Skeletal muscle cell (primary cell): Measurements from ENCODE around the gene ACAA1.

Experiments
- DNase-seq: peaks from one replicate; pipeline ENCODE4 v3.0.0-alpha.2; 2010; ENCODE audit warnings: low read depth
- H3K4me3 ChIP-seq: 2 replicates; pipeline ENCODE4 v1.5.1; 2011; ENCODE audit warnings: low read depth, mild to moderate bottlenecking, control low read depth, low read length, moderate library complexity

The ACAA1 gene

GRCh38 chr3:38155825-38156224 is 18.9 kb upstream of the ACAA1 start:
- H3K4me3 ChIP-seq, result no peak overlapping the region
- DNase-seq, result no peak

GRCh38 chr3:38154625-38155255 is 17.8 kb upstream of the ACAA1 start:
- no peak overlapping the region for H3K4me3 ChIP-seq
- DNase-seq, result no peak

DNA sequence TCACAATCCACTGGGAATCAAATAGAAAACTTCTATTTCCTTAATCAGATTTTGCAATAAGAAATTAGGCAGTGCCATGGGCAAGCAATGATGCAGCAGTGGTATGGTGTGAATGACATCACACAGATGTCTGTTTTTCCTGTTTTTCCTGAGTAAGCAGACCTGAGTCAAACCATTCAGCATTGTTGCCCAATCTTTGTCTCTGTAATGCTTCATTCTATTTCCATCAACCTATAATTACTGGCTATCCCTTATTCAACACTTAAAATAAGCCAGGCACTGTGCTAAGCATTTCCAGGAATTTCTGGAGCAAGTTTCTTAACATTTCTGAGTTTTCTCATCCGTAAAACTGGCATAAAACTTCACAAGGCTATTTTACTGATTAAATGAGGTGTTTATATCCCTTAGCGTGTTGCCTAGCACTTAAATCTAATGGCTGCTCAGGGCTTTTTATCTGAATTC is 17.1 kb upstream of the ACAA1 start:
- DNase-seq, result peak; percentile 89

DNA sequence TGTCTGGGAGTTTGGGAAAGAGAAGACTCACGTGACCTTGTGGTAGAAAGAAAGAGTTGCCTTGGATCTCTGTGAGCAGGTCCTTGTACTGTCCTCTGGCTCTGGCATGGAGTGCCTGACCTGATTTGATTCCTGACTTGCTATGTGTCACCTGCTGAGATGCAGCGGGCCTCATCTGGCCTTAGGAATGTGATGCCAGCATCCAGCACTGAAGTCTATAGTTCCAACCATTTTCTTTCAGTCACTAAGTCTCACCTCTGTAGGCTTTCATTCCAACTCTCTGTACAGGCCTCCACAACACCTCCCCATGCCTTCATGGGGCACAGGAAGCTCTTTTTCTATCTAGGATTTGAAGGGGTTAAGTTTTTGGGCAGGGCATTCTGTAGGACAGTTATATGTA is 16.3 kb upstream of the ACAA1 start:
- no peak overlapping the region for H3K4me3 ChIP-seq
- no peak for DNase-seq

More for the DNA sequence above, 17.1 kb upstream of the ACAA1 start:
- no peak overlapping the region for H3K4me3 ChIP-seq

GRCh38 chr3:38152609-38153008 is 15.7 kb upstream of the ACAA1 start:
- DNase-seq, result no peak
- H3K4me3 ChIP-seq, result no peak overlapping the region

- no peak for DNase-seq
- H3K4me3 ChIP-seq, result no peak overlapping the region
Observed at GRCh38 chr3:38151667-38152265, 14.8 kb upstream of the ACAA1 start.

DNA sequence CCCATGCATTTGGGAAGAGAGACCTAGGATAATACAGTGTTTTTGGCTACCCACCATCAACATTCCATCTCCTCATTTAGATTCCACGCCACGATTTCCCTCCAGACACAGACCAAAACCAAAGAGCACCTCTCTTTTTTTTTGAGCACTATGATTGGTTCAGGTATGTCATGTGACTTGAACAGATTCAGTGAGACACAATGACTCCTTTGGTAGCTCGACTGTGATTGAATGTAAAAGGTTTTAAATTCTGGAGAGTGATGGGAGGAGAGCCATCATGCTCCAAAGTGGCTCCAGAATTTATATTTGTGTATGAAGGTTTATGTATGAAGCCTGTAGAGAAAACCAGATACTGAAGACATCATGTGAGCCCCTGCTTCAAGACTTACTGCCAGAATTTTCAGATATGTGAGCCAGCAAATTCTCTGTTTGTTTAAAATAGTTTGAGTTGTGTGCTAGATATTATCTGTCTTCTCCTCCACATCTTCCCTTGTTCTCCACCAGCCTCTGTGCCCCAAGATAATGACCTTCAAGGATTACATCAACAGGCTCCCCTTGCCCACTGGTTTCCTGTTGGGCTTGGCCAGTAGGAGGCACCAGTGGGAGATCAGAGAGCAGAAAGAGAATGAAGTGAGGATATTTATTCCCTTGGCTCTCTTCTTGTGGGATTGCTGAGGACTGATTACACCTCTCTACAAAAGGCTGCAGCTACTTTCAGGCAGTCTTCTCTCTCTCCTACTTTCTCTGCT is 14.0 kb upstream of the ACAA1 start:
- no peak for DNase-seq
- no peak overlapping the region for H3K4me3 ChIP-seq

GRCh38 chr3:38149708-38150107 is 12.8 kb upstream of the ACAA1 start:
- no peak overlapping the region for H3K4me3 ChIP-seq
- DNase-seq, result no peak

GRCh38 chr3:38148311-38148882 is 11.5 kb upstream of the ACAA1 start:
- H3K4me3 ChIP-seq, result no peak overlapping the region
- DNase-seq, result no peak

DNA sequence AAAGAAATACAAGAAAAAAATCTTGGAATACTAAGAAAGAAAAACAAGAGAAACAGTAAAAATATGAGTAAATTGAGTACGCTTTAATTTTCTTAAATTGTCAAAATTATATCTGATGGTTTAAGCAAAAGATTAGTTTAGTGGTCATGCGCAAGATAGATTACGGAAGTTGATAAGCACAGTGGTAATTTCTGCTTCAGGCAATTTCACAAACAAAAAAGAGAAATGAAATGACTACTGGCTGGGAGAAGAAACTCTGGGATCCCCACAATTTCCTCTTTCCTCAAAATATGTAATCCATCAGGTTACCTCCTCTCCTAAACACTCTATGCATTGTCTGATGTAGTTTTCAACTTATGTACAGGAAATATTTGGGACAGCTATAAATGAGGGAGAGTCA is 10.5 kb upstream of the ACAA1 start:
- no peak overlapping the region for H3K4me3 ChIP-seq
- DNase-seq, result no peak

DNA sequence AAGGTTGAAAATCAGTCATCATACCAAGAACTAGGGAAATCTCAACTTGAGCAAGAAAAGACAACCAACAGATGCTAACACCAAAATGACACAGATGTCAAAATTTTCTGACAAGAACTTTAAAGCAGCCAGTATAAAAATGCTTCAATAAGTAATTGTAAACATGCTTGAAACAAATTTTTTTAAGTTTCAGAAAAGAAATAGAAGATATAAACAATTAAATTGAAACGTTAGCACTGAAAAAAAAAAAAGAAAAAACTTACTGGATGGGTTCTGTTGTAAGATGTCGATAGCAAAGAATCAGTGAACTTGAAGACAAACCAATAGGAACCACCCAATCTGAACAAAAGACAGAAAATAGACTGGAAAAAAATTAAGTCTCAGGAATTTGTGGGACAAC is 9.6 kb upstream of the ACAA1 start:
- no peak for DNase-seq

DNA sequence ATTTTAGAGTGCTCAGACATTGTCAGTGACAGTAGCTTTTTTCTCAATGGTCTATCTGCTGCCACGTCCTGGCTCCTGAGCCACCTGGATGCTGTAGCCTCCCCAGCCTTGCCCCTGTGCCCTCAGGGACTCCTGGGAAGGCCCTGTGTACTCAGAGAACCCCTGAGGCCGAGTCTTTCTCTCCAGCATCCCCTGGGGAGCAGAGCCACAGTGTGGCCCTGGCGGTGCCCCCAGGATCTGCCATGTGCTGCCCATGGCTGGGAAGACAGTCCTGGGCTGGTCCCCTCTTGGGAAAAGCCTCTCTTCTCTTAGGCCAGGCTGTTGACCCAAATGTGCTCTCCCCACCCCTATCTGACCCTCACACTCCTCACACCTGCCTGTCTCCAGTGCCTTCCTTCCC is 6.6 kb upstream of the ACAA1 start:
- no peak for DNase-seq
- H3K4me3 ChIP-seq, result no peak overlapping the region

More for the DNA sequence above, 9.6 kb upstream of the ACAA1 start:
- no peak overlapping the region for H3K4me3 ChIP-seq

- H3K4me3 ChIP-seq, result no peak overlapping the region
- no peak for DNase-seq
Observed at GRCh38 chr3:38142959-38143358, 6.0 kb upstream of the ACAA1 start.

DNA sequence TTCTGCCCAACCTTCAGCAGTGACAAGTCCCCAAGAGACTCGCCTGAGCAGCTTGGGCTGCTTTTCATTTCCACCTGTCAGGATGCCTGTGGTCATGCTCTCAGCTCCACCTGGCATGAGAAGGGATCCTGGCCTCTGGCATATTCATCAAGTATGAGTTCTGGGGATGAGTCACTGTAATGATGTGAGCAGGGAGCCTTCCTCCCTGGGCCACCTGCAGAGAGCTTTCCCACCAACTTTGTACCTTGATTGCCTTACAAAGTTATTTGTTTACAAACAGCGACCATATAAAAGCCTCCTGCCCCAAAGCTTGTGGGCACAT is 5.0 kb upstream of the ACAA1 start:
- no peak overlapping the region for H3K4me3 ChIP-seq

DNA sequence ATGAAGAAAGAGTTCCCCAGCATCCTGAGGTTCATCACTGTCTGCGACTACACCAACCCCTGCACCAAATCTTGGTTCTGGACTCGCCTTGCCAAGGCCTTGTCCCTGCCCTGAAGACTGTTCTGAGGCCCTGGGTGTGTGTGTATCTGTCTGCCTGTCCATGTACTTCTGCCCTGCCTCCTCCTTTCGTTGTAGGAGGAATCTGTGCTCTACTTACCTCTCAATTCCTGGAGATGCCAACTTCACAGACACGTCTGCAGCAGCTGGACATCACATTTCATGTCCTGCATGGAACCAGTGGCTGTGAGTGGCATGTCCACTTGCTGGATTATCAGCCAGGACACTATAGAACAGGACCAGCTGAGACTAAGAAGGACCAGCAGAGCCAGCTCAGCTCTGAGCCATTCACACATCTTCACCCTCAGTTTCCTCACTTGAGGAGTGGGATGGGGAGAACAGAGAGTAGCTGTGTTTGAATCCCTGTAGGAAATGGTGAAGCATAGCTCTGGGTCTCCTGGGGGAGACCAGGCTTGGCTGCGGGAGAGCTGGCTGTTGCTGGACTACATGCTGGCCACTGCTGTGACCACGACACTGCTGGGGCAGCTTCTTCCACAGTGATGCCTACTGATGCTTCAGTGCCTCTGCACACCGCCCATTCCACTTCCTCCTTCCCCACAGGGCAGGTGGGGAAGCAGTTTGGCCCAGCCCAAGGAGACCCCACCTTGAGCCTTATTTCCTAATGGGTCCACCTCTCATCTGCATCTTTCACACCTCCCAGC is 4.4 kb upstream of the ACAA1 start:
- no peak overlapping the region for H3K4me3 ChIP-seq
- DNase-seq, result no peak

More for the DNA sequence above, 5.0 kb upstream of the ACAA1 start:
- DNase-seq, result no peak

GRCh38 chr3:38140326-38141172 is 3.6 kb upstream of the ACAA1 start:
- no peak for DNase-seq
- no peak overlapping the region for H3K4me3 ChIP-seq

DNA sequence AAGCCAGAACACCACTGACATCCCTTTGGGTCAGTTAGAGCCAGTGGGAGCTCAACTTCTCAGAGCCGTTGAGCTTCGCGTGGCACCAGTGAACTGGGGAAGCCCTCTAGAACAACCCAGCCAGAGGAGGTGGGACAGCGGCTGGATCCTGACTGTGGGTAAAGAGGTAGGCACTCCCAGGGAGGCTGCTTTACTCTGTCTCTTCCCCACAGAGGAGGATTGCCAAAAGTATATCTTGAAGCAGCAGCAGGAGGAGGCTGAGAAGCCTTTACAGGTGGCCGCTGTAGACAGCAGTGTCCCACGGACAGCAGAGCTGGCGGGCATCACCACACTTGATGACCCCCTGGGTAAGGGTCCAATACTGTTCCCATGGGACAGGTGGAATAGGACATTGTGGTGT is 2.7 kb upstream of the ACAA1 start:
- no peak for DNase-seq
- peak overlapping the region; percentile 76 for H3K4me3 ChIP-seq

- peak overlapping the region; percentile 76 for H3K4me3 ChIP-seq
- DNase-seq, result no peak
Observed at GRCh38 chr3:38139191-38139590, 2.3 kb upstream of the ACAA1 start.
